PC-9 (cell line): ENCODE results near the gene LRIG2. TPM values are rescaled to one million over a fixed set of nuclear protein-coding genes. Genes with fewer than 3 reads are reported as not detected.

Experiments used
- BruUV-seq: library from RNA; stranded (reverse); fragments of 400-500 nt; replicated peaks from 2 replicates; lab custom pipeline; 2021; lab: Mats Ljungman, UMichigan
- CTCF ChIA-PET: fragments of 300-600 bp; sonication (Branson Sonifier 250); formaldehyde crosslinking; loops from one replicate; lab custom pipeline; 2022; ENCODE audit warnings: antibody characterized with exemption; lab: Charles Lee
- POLR2A ChIA-PET: fragments of 300-600 bp; sonication (Branson Sonifier 250); formaldehyde crosslinking; loops from one replicate; lab custom pipeline; 2022; ENCODE audit warnings: antibody characterized with exemption; ENCODE audit not compliant: unreplicated experiment; lab: Charles Lee
- DNase-seq, 2 experiments: peaks; one replicate each; pipeline versions ENCODE4 v3.0.0 to v3.0.0-alpha.2; 2015 to 2022; ENCODE audit warnings: mixed read lengths in 1 of 2
- H2AFZ ChIP-seq: fragments of 200-600 bp; sonication (generic); 2 replicates; pipeline ENCODE4 v1.8.1; 2017; ENCODE audit warnings: antibody characterized with exemption
- H3F3A ChIP-seq: fragments of 200-600 bp; sonication (generic); 2 replicates; pipeline ENCODE4 v1.8.1; 2017; ENCODE audit warnings: antibody characterized with exemption, mild to moderate bottlenecking, low read depth; ENCODE audit not compliant: insufficient read depth
- H3K27ac ChIP-seq: fragments of 200-600 bp; sonication (generic); 2 replicates; pipeline ENCODE4 v1.6.1; 2016; ENCODE audit warnings: mixed run types
- H3K27me3 ChIP-seq: fragments of 200-600 bp; sonication (generic); 2 replicates; pipeline ENCODE4 v1.6.1; 2016; ENCODE audit warnings: low read depth, mixed run types; ENCODE audit not compliant: insufficient read depth
- H3K36me3 ChIP-seq: fragments of 200-600 bp; sonication (generic); 2 replicates; pipeline ENCODE4 v1.6.1; 2016; ENCODE audit warnings: low read depth, mixed run types
- H3K4me1 ChIP-seq: fragments of 200-600 bp; sonication (generic); replicated peaks from 2 replicates; pipeline ENCODE4 v1.6.1; 2016; ENCODE audit warnings: mixed run types; ENCODE audit not compliant: insufficient read depth
- H3K4me2 ChIP-seq: fragments of 200-600 bp; sonication (generic); 2 replicates; pipeline ENCODE4 v1.6.1; 2017; ENCODE audit warnings: mixed run types
- H3K4me3 ChIP-seq: fragments of 200-600 bp; sonication (generic); 2 replicates; pipeline ENCODE4 v1.6.1; 2016; ENCODE audit warnings: mixed run types
- H3K79me2 ChIP-seq: fragments of 200-600 bp; sonication (generic); 2 replicates; pipeline ENCODE4 v1.6.1; 2017; ENCODE audit warnings: low read depth, mixed run types
- H3K9me2 ChIP-seq: fragments of 200-600 bp; sonication (generic); 2 replicates; pipeline ENCODE4 v1.8.1; 2017; ENCODE audit warnings: mild to moderate bottlenecking; ENCODE audit not compliant: insufficient read depth
- H3K9me3 ChIP-seq: fragments of 200-600 bp; sonication (generic); 2 replicates; pipeline ENCODE4 v1.8.1; 2016; ENCODE audit warnings: low read depth; ENCODE audit not compliant: insufficient read depth
- H4K20me1 ChIP-seq: fragments of 200-600 bp; sonication (generic); 2 replicates; pipeline ENCODE4 v1.8.1; 2017; ENCODE audit not compliant: insufficient read depth
- CTCF ChIP-seq: fragments of 200-600 bp; sonication (generic); conservative IDR thresholded peaks from 2 replicates; pipeline ENCODE4 v1.6.1; 2017; ENCODE audit warnings: mixed run types, antibody characterized with exemption, mild to moderate bottlenecking, moderate library complexity
- EZH2 ChIP-seq: fragments of 200-600 bp; sonication (generic); IDR thresholded peaks from 2 replicates; pipeline ENCODE4 v1.8.0; 2017; ENCODE audit warnings: antibody characterized with exemption, low read depth
- intact Hi-C: fragments of 100-400 bp; cut with micrococcal nuclease; formaldehyde crosslinking; loops from one replicate; pipeline ENCODE4 v1.10.0; 2022; ENCODE audit not compliant: unreplicated experiment
- total RNA-seq: library from RNA; stranded (reverse); gene quantifications from 2 replicates; pipeline ENCODE4 v1.2.3, GENCODE V29; 2021

Gene LRIG2
- total RNA-seq, 1 experiment from 2014 or later: 10.6 TPM

GRCh38 chr1:113135460-113135859, 62.5 kb downstream of the LRIG2 start:
- H3K4me3 ChIP-seq: no peak overlapping the region
- H3K9me2 ChIP-seq: no peaks in the 10 kb centered on the region
- DNase-seq: peak in 1 of 2 experiments; percentile 31
- H3K27me3 ChIP-seq: no peaks in the 10 kb centered on the region
- no peak overlapping the region for H3K27ac ChIP-seq
- H4K20me1 ChIP-seq: no peaks in the 10 kb centered on the region
- H3K4me2 ChIP-seq: no peak overlapping the region
- no peaks in the 10 kb centered on the region for H3K9me3 ChIP-seq
- intact Hi-C loops: no loop called here
- peaks cover 5% of the 10 kb centered on the region; the same call in 1 of the 2 replicates for H3F3A ChIP-seq
- no peaks in the 10 kb centered on the region for H3K79me2 ChIP-seq
- CTCF ChIA-PET: no interaction called here
- POLR2A ChIA-PET: interaction anchor here (0.7 kb wide), 2 partner anchors 89 to 401 kb away, joined by 4 read pairs; no protein-coding TSS in a partner anchor
- H2AFZ ChIP-seq: no peak overlapping the region
- no peaks in the 10 kb centered on the region for H3K4me1 ChIP-seq
- no TSS peak for BruUV-seq
- H3K36me3 ChIP-seq: no peaks in the 10 kb centered on the region
- TF ChIP-seq EZH2 (no peak), CTCF (no peak)

DNA sequence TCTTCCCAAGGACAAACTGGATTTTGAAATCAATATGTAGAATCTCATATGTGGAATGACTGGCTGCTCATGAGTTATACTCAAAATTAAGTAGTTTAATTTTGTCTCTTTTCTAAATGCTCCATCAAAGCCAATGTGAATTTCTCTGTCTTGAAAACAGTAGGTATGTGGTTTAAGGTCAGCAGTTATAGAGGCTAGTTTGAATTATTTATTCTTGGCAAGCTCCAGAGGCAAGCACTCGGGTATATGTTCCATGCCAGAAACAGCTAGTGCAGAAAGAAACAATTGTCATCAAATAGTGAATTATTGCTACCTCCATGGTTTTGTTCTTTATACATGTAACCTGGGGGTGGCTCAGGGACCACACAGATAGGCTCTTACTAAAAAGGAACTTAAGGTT, 63.5 kb downstream of the LRIG2 start:
- intact Hi-C loops: no loop called here
- Histone ChIP-seq H3K27me3 (no peaks in the 10 kb centered on the region), H3F3A (peaks cover 1% of the 10 kb centered on the region; the same call in 1 of the 2 replicates), H3K4me3 (no peak overlapping the region), H3K4me1 (peaks cover 8% of the 10 kb centered on the region), H3K27ac (no peak overlapping the region), H2AFZ (no peak overlapping the region), H3K9me2 (no peaks in the 10 kb centered on the region), H3K79me2 (no peaks in the 10 kb centered on the region), H4K20me1 (no peaks in the 10 kb centered on the region), H3K9me3 (no peaks in the 10 kb centered on the region), H3K36me3 (no peaks in the 10 kb centered on the region), H3K4me2 (no peak overlapping the region)
- ChIA-PET POLR2A (no interaction called here), CTCF (no interaction called here)
- TF ChIP-seq CTCF (no peak), EZH2 (no peak)
- DNase-seq: no peak
- no TSS peak for BruUV-seq

- H3K4me1 ChIP-seq: peaks cover 16% of the 10 kb centered on the region
- no peaks in the 10 kb centered on the region for H3K9me3 ChIP-seq
- H3K4me2 ChIP-seq: no peak overlapping the region
- H4K20me1 ChIP-seq: no peaks in the 10 kb centered on the region
- ChIA-PET CTCF (interaction anchor here (0.5 kb wide), 1 partner anchor 54 kb away, joined by 8 read pairs; no protein-coding TSS in a partner anchor), POLR2A (no interaction called here)
- H3K27ac ChIP-seq: no peak overlapping the region
- no peak overlapping the region for H3K4me3 ChIP-seq
- no peak overlapping the region for H2AFZ ChIP-seq
- H3K79me2 ChIP-seq: no peaks in the 10 kb centered on the region
- no TSS peak for BruUV-seq
- DNase-seq: no peak
- H3K27me3 ChIP-seq: no peaks in the 10 kb centered on the region
- no peaks in the 10 kb centered on the region for H3K9me2 ChIP-seq
- no peaks in the 10 kb centered on the region for H3K36me3 ChIP-seq
- H3F3A ChIP-seq: no peaks in the 10 kb centered on the region; the same call in 1 of the 2 replicates
- TF ChIP-seq EZH2 (no peak), CTCF (no peak)
- intact Hi-C loops: no loop called here
Observed at GRCh38 chr1:113137563-113137962, 64.6 kb downstream of the LRIG2 start.
